GM23338 (cell line): ENCODE results near the gene NT5C2. TPM values are rescaled to one million over a fixed set of nuclear protein-coding genes. Genes with fewer than 3 reads are reported as not detected.

Experiments
- ATAC-seq: fragments of 200-7000 bp; cut with Tn5 transposase; 3 replicates; pipeline ENCODE4 v1.9.1; 2020
- DNase-seq: peaks from one replicate; pipeline ENCODE4 v3.0.0-alpha.2; 2015; ENCODE audit warnings: low spot score
- H2AFZ ChIP-seq: fragments of 200-600 bp; sonication (generic); 2 replicates; pipeline ENCODE4 v1.8.0; 2016; ENCODE audit warnings: antibody characterized with exemption, mild to moderate bottlenecking, moderate library complexity
- H3F3A ChIP-seq: fragments of 200-600 bp; sonication (generic); replicated peaks from 2 replicates; pipeline ENCODE4 v1.8.0; 2017; ENCODE audit warnings: antibody characterized with exemption, mixed run types, low read depth
- H3K27ac ChIP-seq: fragments of 200-600 bp; sonication (generic); 2 replicates; pipeline ENCODE4 v1.6.1; 2016; ENCODE audit warnings: low read depth
- H3K27me3 ChIP-seq: fragments of 200-600 bp; sonication (generic); 2 replicates; pipeline ENCODE4 v1.8.0; 2016; ENCODE audit warnings: mild to moderate bottlenecking, mixed run types, moderate library complexity; ENCODE audit not compliant: insufficient read depth
- H3K36me3 ChIP-seq: fragments of 200-600 bp; sonication (generic); 2 replicates; pipeline ENCODE4 v1.8.0; 2016; ENCODE audit warnings: mild to moderate bottlenecking; ENCODE audit not compliant: insufficient read depth
- H3K4me1 ChIP-seq: fragments of 200-600 bp; sonication (generic); 2 replicates; pipeline ENCODE4 v1.8.0; 2016; ENCODE audit warnings: mild to moderate bottlenecking, moderate library complexity; ENCODE audit not compliant: insufficient read depth
- H3K4me2 ChIP-seq: fragments of 200-600 bp; sonication (generic); 2 replicates; pipeline ENCODE4 v1.7.1; 2017; ENCODE audit warnings: mixed run types
- H3K4me3 ChIP-seq: fragments of 200-600 bp; sonication (generic); 2 replicates; pipeline ENCODE4 v1.6.1; 2016; ENCODE audit warnings: mixed run types
- H3K79me2 ChIP-seq: fragments of 200-600 bp; sonication (generic); replicated peaks from 2 replicates; pipeline ENCODE4 v1.8.0; 2017; ENCODE audit warnings: mild to moderate bottlenecking; ENCODE audit not compliant: insufficient read depth
- H3K9me2 ChIP-seq: fragments of 200-600 bp; sonication (generic); 2 replicates; pipeline ENCODE4 v1.8.0; 2017; ENCODE audit not compliant: insufficient read depth
- H4K20me1 ChIP-seq: fragments of 200-600 bp; sonication (generic); replicated peaks from 2 replicates; pipeline ENCODE4 v1.8.0; 2017; ENCODE audit warnings: mild to moderate bottlenecking; ENCODE audit not compliant: insufficient read depth
- H3K27ac Mint-ChIP-seq: 2 replicates; pipeline ENCODE4 v1.8.0; 2020; ENCODE audit warnings: inconsistent platforms, mild to moderate bottlenecking, moderate library complexity, mixed read lengths
- H3K27me3 Mint-ChIP-seq: 3 replicates; pipeline ENCODE4 v1.8.0; 2022; ENCODE audit warnings: low read depth, mild to moderate bottlenecking, moderate library complexity, mixed read lengths, inconsistent platforms; ENCODE audit not compliant: insufficient read depth, poor library complexity
- H3K36me3 Mint-ChIP-seq: 3 replicates; pipeline ENCODE4 v1.8.0; 2021; ENCODE audit warnings: low read depth, mild to moderate bottlenecking, inconsistent platforms, moderate library complexity, mixed read lengths
- H3K4me1 Mint-ChIP-seq: 3 replicates; pipeline ENCODE4 v1.8.0; 2020; ENCODE audit warnings: mild to moderate bottlenecking, inconsistent platforms, mixed read lengths
- H3K4me3 Mint-ChIP-seq: 3 replicates; pipeline ENCODE4 v1.8.0; 2021; ENCODE audit warnings: moderate library complexity, mild to moderate bottlenecking, inconsistent platforms, mixed read lengths
- H3K9me3 Mint-ChIP-seq: 3 replicates; pipeline ENCODE4 v1.8.0; 2020; ENCODE audit warnings: moderate library complexity, mild to moderate bottlenecking, inconsistent platforms, mixed read lengths
- CREB1 ChIP-seq: fragments of 250-450 bp; sonication (Bioruptor Pico); IDR thresholded peaks from 2 replicates; pipeline ENCODE4 v1.5.0; 2020; ENCODE audit warnings: low read depth, mild to moderate bottlenecking, moderate library complexity
- CTCF ChIP-seq, 2 experiments: fragments of 200-600 bp in 1 of 2; sonication (generic) in 1 of 2; conservative IDR thresholded peaks; 2 replicates each; pipeline versions ENCODE4 v1.5.1 to v1.6.1; 2016 to 2017; ENCODE audit warnings: antibody characterized with exemption in 2 of 2, low read depth in 2 of 2, mild to moderate bottlenecking in 2 of 2, moderate library complexity in 1 of 2
- EZH2 ChIP-seq: fragments of 200-600 bp; sonication (generic); IDR thresholded peaks from one replicate; pipeline ENCODE4 v1.8.0; 2017; ENCODE audit warnings: antibody characterized with exemption, mild to moderate bottlenecking, low read depth; ENCODE audit not compliant: unreplicated experiment
- EZH2phosphoT487 ChIP-seq: fragments of 200-600 bp; sonication (generic); IDR thresholded peaks from one replicate; pipeline ENCODE4 v1.8.1; 2018; ENCODE audit warnings: antibody characterized with exemption; ENCODE audit not compliant: unreplicated experiment
- JUNB ChIP-seq: IDR thresholded peaks from one replicate; pipeline ENCODE4 v1.6.1; 2016; ENCODE audit warnings: antibody characterized with exemption; ENCODE audit not compliant: unreplicated experiment
- NANOG ChIP-seq: IDR thresholded peaks from 2 replicates; pipeline ENCODE4 v1.6.1; 2016; ENCODE audit warnings: antibody characterized with exemption, borderline replicate concordance
- REST ChIP-seq: IDR thresholded peaks from one replicate; pipeline ENCODE4 v1.6.1; 2018; ENCODE audit warnings: antibody characterized with exemption; ENCODE audit not compliant: unreplicated experiment
- STAT1 ChIP-seq: IDR thresholded peaks from one replicate; pipeline ENCODE4 v1.6.1; 2016; ENCODE audit warnings: antibody characterized with exemption; ENCODE audit not compliant: unreplicated experiment
- ZNF114 ChIP-seq: fragments of 250-450 bp; sonication (Bioruptor Pico); IDR thresholded peaks from 2 replicates; pipeline ENCODE4 v1.5.0; 2020; ENCODE audit warnings: mild to moderate bottlenecking, moderate library complexity
- ZNF462 ChIP-seq: fragments of 250-450 bp; sonication (Bioruptor Pico); IDR thresholded peaks from 2 replicates; pipeline ENCODE4 v1.5.0; 2020; ENCODE audit warnings: mild to moderate bottlenecking, moderate library complexity
- polyA plus RNA-seq: library from polyadenylated mRNA; unstranded; fragments of >200 nt; fragmentation: Nextera tagmentation; extraction: Ambion mirVana; gene quantifications from 2 replicates; pipeline ENCODE4 v1.2.1, GENCODE V29; 2016
- total RNA-seq: library from RNA; depleted of rRNA; stranded (reverse); fragments of >200 nt; shearing (Covaris generic); gene quantifications from 2 replicates; pipeline ENCODE4 v1.2.3, GENCODE V29; 2014

Gene NT5C2
- total and polyA plus RNA-seq, 2 experiments from 2014 or later, result 33.9 to 85.4 TPM

GRCh38 chr10:103062854-103063590, 130.1 kb downstream of the NT5C2 start:
- no peaks in the 10 kb centered on the region for H3K36me3 ChIP-seq
- TF ChIP-seq CTCF (conservative IDR thresholded peaks at IDR 0.05; ENCODE audit: low read depth in 2 of 2), result peak in 1 of 2 experiments; percentile 36; a peak in 2 of 4 replicates
- no peak for TF ChIP-seq JUNB
- no peak for TF ChIP-seq ZNF114 (CRISPR knock-in tag)
- no peak overlapping the region for H3K27ac Mint-ChIP-seq

GRCh38 chr10:103060575-103060974, 132.5 kb downstream of the NT5C2 start:
- peaks cover 9% of the 10 kb centered on the region for H3K4me1 Mint-ChIP-seq
- H4K20me1 ChIP-seq, result no peaks in the 10 kb centered on the region; the same call in 1 of the 2 replicates
- no peaks in the 10 kb centered on the region for H3K27me3 ChIP-seq
- no peak for TF ChIP-seq REST
- TF ChIP-seq STAT1, result no peak
- no peak for TF ChIP-seq NANOG
- no peak for TF ChIP-seq EZH2phosphoT487
- no peak for TF ChIP-seq ZNF462 (CRISPR knock-in tag)
- no peak for TF ChIP-seq EZH2
- TF ChIP-seq CREB1, result no peak
- no peak for TF ChIP-seq JUNB

More at GRCh38 chr10:103062854-103063590, 130.1 kb downstream of the NT5C2 start:
- peaks cover 8% of the 10 kb centered on the region for H3K4me1 ChIP-seq
- H3F3A ChIP-seq, result no peaks in the 10 kb centered on the region
- H4K20me1 ChIP-seq, result peaks cover 4% of the 10 kb centered on the region; the same call in 1 of the 2 replicates
- no peaks in the 10 kb centered on the region for H3K27me3 ChIP-seq
- H3K9me2 ChIP-seq, result no peaks in the 10 kb centered on the region
- no peak overlapping the region for H3K27ac ChIP-seq
- Mint-ChIP-seq H3K4me1 (peaks cover 9% of the 10 kb centered on the region), H3K36me3 (no peaks in the 10 kb centered on the region), H3K4me3 (no peak overlapping the region), H3K9me3 (no peaks in the 10 kb centered on the region), H3K27me3 (no peaks in the 10 kb centered on the region)
- H3K4me3 ChIP-seq, result no peak overlapping the region
- H3K79me2 ChIP-seq, result no peaks in the 10 kb centered on the region
- DNase-seq, result no peak
- no peak overlapping the region for H2AFZ ChIP-seq
- peak; percentile 75 for ATAC-seq
- no peak overlapping the region for H3K4me2 ChIP-seq

More at GRCh38 chr10:103060575-103060974, 132.5 kb downstream of the NT5C2 start:
- Histone ChIP-seq H3K27ac (no peak overlapping the region), H2AFZ (no peak overlapping the region), H3K4me2 (no peak overlapping the region), H3F3A (no peaks in the 10 kb centered on the region), H3K4me1 (peaks cover 8% of the 10 kb centered on the region), H3K4me3 (no peak overlapping the region), H3K79me2 (no peaks in the 10 kb centered on the region), H3K9me2 (no peaks in the 10 kb centered on the region), H3K36me3 (no peaks in the 10 kb centered on the region)
- Mint-ChIP-seq H3K4me3 (no peak overlapping the region), H3K9me3 (no peaks in the 10 kb centered on the region), H3K27me3 (no peaks in the 10 kb centered on the region), H3K36me3 (no peaks in the 10 kb centered on the region), H3K27ac (no peak overlapping the region)
- no peak for ATAC-seq
- no peak for DNase-seq
